Measurements from ENCODE around the gene HERC2. TPM values are rescaled to one million over a fixed set of nuclear protein-coding genes. Genes with fewer than 3 reads are reported as not detected.

HERC2 gene
- total and polyA plus RNA-seq, 12 donors: 24.9 to 63.0 (median 52.1) TPM

- peaks cover 5% of the 10 kb centered on the region for H3K27me3 ChIP-seq
- peak in 1 of 7 donors; percentile 19 for DNase-seq
- 4 to 35% (median 13%) methylated on average over 12 to 81 of the region's 81 CpGs for WGBS, 4 donors
- peaks cover 0 to 4% of the 10 kb centered on the region in 2 donors for H3K36me3 ChIP-seq (replicated peaks in 1 of 2)
- intact Hi-C loops (cut with DNase I): no loop called here
- no peak overlapping the region for H3K27ac ChIP-seq
- no peak for TF ChIP-seq CTCF (IDR thresholded peaks at IDR 0.05)
- no peak for TF ChIP-seq POLR2A (IDR thresholded peaks at IDR 0.05)
- peaks cover 13 to 16% of the 10 kb centered on the region in 2 donors for H3K4me1 ChIP-seq (replicated peaks in 1 of 2)
- H3K4me3 ChIP-seq: peak overlapping the region in 2 of 4 donors; percentile 37 to 59
- no peaks in the 10 kb centered on the region for H3K9me3 ChIP-seq (replicated peaks in 1 of 3)
Measured at GRCh38 chr15:28106294-28107110, 215.5 kb downstream of the HERC2 start.

GRCh38 chr15:28105793-28106192, 216.2 kb downstream of the HERC2 start:
- Histone ChIP-seq H3K4me1 (replicated peaks in 1 of 2) (peaks cover 13 to 16% of the 10 kb centered on the region in 2 donors), H3K4me3 (no peak overlapping the region), H3K36me3 (replicated peaks in 1 of 2) (no peaks in the 10 kb centered on the region), H3K27me3 (peaks cover 5% of the 10 kb centered on the region), H3K9me3 (replicated peaks in 1 of 3) (no peaks in the 10 kb centered on the region), H3K27ac (no peak overlapping the region)
- 84 to 88% (median 87%) methylated on average over 5 of the region's 5 CpGs for WGBS, 4 donors
- TF ChIP-seq CTCF (IDR thresholded peaks at IDR 0.05): no peak
- TF ChIP-seq POLR2A (IDR thresholded peaks at IDR 0.05): no peak
- no peak for DNase-seq
- intact Hi-C loops (cut with DNase I): no loop called here

GRCh38 chr15:28105224-28105791, 216.7 kb downstream of the HERC2 start:
- Histone ChIP-seq H3K27me3 (peaks cover 5% of the 10 kb centered on the region), H3K36me3 (replicated peaks in 1 of 2) (no peaks in the 10 kb centered on the region), H3K9me3 (replicated peaks in 1 of 3) (no peaks in the 10 kb centered on the region), H3K27ac (no peak overlapping the region), H3K4me3 (no peak overlapping the region), H3K4me1 (replicated peaks in 1 of 2) (peaks cover 13 to 16% of the 10 kb centered on the region in 2 donors)
- 86 to 91% (median 89%) methylated on average over 9 of the region's 9 CpGs for WGBS, 4 donors
- intact Hi-C loops (cut with DNase I): no loop called here
- TF ChIP-seq CTCF (IDR thresholded peaks at IDR 0.05) (no peak), POLR2A (IDR thresholded peaks at IDR 0.05) (no peak)
- DNase-seq: peak in 1 of 7 donors; percentile 14

GRCh38 chr15:28104326-28104725, 217.7 kb downstream of the HERC2 start:
- H3K27ac ChIP-seq: no peak overlapping the region
- DNase-seq: peak in 1 of 7 donors; percentile 13
- no peak for TF ChIP-seq POLR2A (IDR thresholded peaks at IDR 0.05)
- no peak for TF ChIP-seq CTCF (IDR thresholded peaks at IDR 0.05)
- H3K9me3 ChIP-seq (replicated peaks in 1 of 3): no peaks in the 10 kb centered on the region
- H3K4me1 ChIP-seq (replicated peaks in 1 of 2): peaks cover 17% of the 10 kb centered on the region in 2 donors
- intact Hi-C loops (cut with DNase I): no loop called here
- H3K36me3 ChIP-seq (replicated peaks in 1 of 2): no peaks in the 10 kb centered on the region
- WGBS, 4 donors: 93 to 99% (median 95%) methylated on average over 9 to 10 of the region's 10 CpGs
- peaks cover 5% of the 10 kb centered on the region for H3K27me3 ChIP-seq
- H3K4me3 ChIP-seq: no peak overlapping the region
